ENCODE results near the gene SPATA6. TPM values are rescaled to one million over a fixed set of nuclear protein-coding genes. Genes with fewer than 3 reads are reported as not detected.

SPATA6 gene
- total RNA-seq, 1 experiment from 2014 or later = 4.2 TPM

- BruUV-seq (replicated peaks) = no TSS peak
- H3K36me3 Mint-ChIP-seq (ENCODE audit: insufficient read depth, unreplicated experiment) = no peaks in the 10 kb centered on the region
- H3K4me1 Mint-ChIP-seq (ENCODE audit: insufficient read depth, unreplicated experiment) = no peaks in the 10 kb centered on the region
- TF ChIP-seq CTCF (IDR thresholded peaks at IDR 0.05; ENCODE audit: unreplicated experiment) = no peak
- intact Hi-C loops (cut with micrococcal nuclease) = no loop called here
- no peak for DNase-seq (ENCODE audit: unreplicated experiment)
- no peaks in the 10 kb centered on the region for H3K27me3 Mint-ChIP-seq (ENCODE audit: insufficient read depth, unreplicated experiment)
- CTCF ChIA-PET = no interaction called here
- no peak overlapping the region for H3K27ac Mint-ChIP-seq (ENCODE audit: low read depth, unreplicated experiment)
- POLR2A ChIA-PET = no interaction called here
- no peak overlapping the region for H3K4me3 Mint-ChIP-seq (ENCODE audit: unreplicated experiment)
- H3K9me3 Mint-ChIP-seq (ENCODE audit: unreplicated experiment) = peaks cover 10% of the 10 kb centered on the region
Observed at GRCh38 chr1:48414264-48414663, 57.7 kb downstream of the SPATA6 start.

- no peaks in the 10 kb centered on the region for H3K36me3 Mint-ChIP-seq (ENCODE audit: insufficient read depth, unreplicated experiment)
- no peaks in the 10 kb centered on the region for H3K27me3 Mint-ChIP-seq (ENCODE audit: insufficient read depth, unreplicated experiment)
- peaks cover 10% of the 10 kb centered on the region for H3K9me3 Mint-ChIP-seq (ENCODE audit: unreplicated experiment)
- ChIA-PET CTCF (no interaction called here), POLR2A (no interaction called here)
- intact Hi-C loops (cut with micrococcal nuclease) = no loop called here
- H3K4me3 Mint-ChIP-seq (ENCODE audit: unreplicated experiment) = no peak overlapping the region
- no peaks in the 10 kb centered on the region for H3K4me1 Mint-ChIP-seq (ENCODE audit: insufficient read depth, unreplicated experiment)
- no TSS peak for BruUV-seq (replicated peaks)
- TF ChIP-seq CTCF (IDR thresholded peaks at IDR 0.05; ENCODE audit: unreplicated experiment) = no peak
- H3K27ac Mint-ChIP-seq (ENCODE audit: low read depth, unreplicated experiment) = no peak overlapping the region
- DNase-seq (ENCODE audit: unreplicated experiment) = no peak
Observed at GRCh38 chr1:48405940-48406339, 66.1 kb downstream of the SPATA6 start.

DNA sequence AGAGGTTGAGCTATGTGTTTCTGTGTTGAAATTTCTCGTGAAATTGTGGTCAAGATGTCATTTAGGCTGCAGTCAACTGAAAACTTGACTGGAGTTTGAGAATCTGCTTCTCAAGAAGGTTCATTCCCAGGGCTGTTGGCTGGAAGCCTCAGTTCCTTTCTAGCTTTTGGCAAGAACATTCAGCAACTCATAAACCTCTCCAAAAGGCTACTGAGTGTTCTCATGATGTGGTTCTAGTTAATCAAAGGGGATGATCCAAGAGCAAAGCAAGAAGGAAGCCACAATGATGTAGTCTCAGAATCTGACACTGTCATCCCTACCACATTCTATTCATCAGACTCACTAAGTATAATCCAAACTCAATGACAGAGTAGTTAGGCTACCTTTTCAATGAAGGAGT is 66.6 kb downstream of the SPATA6 start:
- no peak for TF ChIP-seq CTCF (IDR thresholded peaks at IDR 0.05; ENCODE audit: unreplicated experiment)
- Mint-ChIP-seq H3K36me3 (ENCODE audit: insufficient read depth, unreplicated experiment) (no peaks in the 10 kb centered on the region), H3K27ac (ENCODE audit: low read depth, unreplicated experiment) (no peak overlapping the region), H3K9me3 (ENCODE audit: unreplicated experiment) (peaks cover 5% of the 10 kb centered on the region), H3K4me3 (ENCODE audit: unreplicated experiment) (no peak overlapping the region), H3K4me1 (ENCODE audit: insufficient read depth, unreplicated experiment) (no peaks in the 10 kb centered on the region), H3K27me3 (ENCODE audit: insufficient read depth, unreplicated experiment) (no peaks in the 10 kb centered on the region)
- ChIA-PET POLR2A (no interaction called here), CTCF (no interaction called here)
- BruUV-seq (replicated peaks) = no TSS peak
- no peak for DNase-seq (ENCODE audit: unreplicated experiment)
- intact Hi-C loops (cut with micrococcal nuclease) = no loop called here

GRCh38 chr1:48402599-48402998 is 69.4 kb downstream of the SPATA6 start:
- no TSS peak for BruUV-seq (replicated peaks)
- no peaks in the 10 kb centered on the region for H3K36me3 Mint-ChIP-seq (ENCODE audit: insufficient read depth, unreplicated experiment)
- no peak overlapping the region for H3K27ac Mint-ChIP-seq (ENCODE audit: low read depth, unreplicated experiment)
- DNase-seq (ENCODE audit: unreplicated experiment) = no peak
- no peaks in the 10 kb centered on the region for H3K9me3 Mint-ChIP-seq (ENCODE audit: unreplicated experiment)
- no peak overlapping the region for H3K4me3 Mint-ChIP-seq (ENCODE audit: unreplicated experiment)
- no peaks in the 10 kb centered on the region for H3K27me3 Mint-ChIP-seq (ENCODE audit: insufficient read depth, unreplicated experiment)
- H3K4me1 Mint-ChIP-seq (ENCODE audit: insufficient read depth, unreplicated experiment) = no peaks in the 10 kb centered on the region
- intact Hi-C loops (cut with micrococcal nuclease) = no loop called here
- ChIA-PET POLR2A (no interaction called here), CTCF (no interaction called here)
- TF ChIP-seq CTCF (IDR thresholded peaks at IDR 0.05; ENCODE audit: unreplicated experiment) = no peak

Measured in MCF 10A (cell line).